ENCODE results near the gene PERP. TPM values are rescaled to one million over a fixed set of nuclear protein-coding genes. Genes with fewer than 3 reads are reported as not detected.

The PERP gene
- total RNA-seq (2021; ENCODE audit: unreplicated experiment) (85.9 TPM), Bru-seq, nascent RNA (percentile 90 among the genes with signal in this experiment), BruChase-seq, experiment 1, labeled RNA remaining after a 6-hour chase (percentile 96 among the genes with signal in this experiment), BruChase-seq, experiment 2, labeled RNA remaining after a 2-hour chase (percentile 90 among the genes with signal in this experiment)
- 41.4 and 43.8 TPM in 2 replicates for polyA plus RNA-seq (2012)
- long read RNA-seq, full-length matches to known transcripts: 472 of 578 reads
- long read RNA-seq, partial matches to known transcripts: 5 of 578 reads
- long read RNA-seq, other reads (novel, unspliced or antisense): 101 of 578 reads

DNA sequence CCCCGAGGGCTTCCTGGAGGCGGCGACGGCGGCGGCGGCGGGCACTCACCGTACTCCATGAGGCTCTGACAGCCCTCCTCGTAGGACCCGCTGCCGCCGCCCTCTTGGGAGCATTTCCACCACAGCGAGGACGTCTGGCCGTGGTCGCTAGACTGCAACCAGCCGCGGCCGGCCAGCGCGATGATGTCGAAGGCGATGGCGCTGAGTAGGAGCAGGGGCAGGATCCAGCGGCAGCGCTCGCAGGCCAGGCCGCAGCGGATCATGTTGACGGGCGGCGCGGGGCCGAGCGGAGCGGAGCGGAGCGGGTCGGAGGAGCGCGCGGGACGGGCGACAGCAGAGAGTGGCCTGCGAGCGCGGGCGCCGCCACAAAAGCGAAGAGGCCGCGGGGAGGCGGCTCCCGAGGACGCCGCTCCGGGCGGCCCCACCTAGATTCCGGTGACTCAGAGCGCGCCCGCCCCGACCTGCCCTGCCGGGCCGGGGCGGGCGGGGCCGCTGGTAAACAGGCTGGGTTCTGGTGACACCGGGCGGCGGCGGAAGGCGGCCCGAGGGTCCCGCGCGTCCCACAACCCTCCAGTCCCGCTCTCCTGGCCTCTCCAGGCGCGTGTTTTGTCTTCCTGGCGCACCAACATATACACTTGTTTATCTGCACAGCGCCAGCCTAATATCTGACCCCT lies at the start of gene PERP:
Gene PERP, minus strand, starts transcription at position 342 of the 674 bp plus-strand sequence. Its CDS starts 79 bp downstream, at position 263.
- TF ChIP-seq ZNF274 (IDR thresholded peaks at IDR 0.05; ENCODE audit: low read depth, low read length) (no peak), FOSL1 (IDR thresholded peaks at IDR 0.05; ENCODE audit: low read depth) (peak; percentile 62; the same call in 1 of the 2 replicates), EZH2 (IDR thresholded peaks at IDR 0.05) (no peak), CTCF (IDR thresholded peaks at IDR 0.05 in 2 of 3, conservative IDR thresholded peaks at IDR 0.05 in 1 of 3; ENCODE audit: borderline replicate concordance in 1 of 3, insufficient read depth in 1 of 3, low read depth in 2 of 3, low read length in 2 of 3) (no peak), MAX (IDR thresholded peaks at IDR 0.05) (peak; percentile 55), YY1 (IDR thresholded peaks at IDR 0.05; ENCODE audit: extremely low read depth, insufficient replicate concordance, low read depth, low read length) (peak; percentile 57), ZFX (IDR thresholded peaks at IDR 0.05) (peak; percentile 97), ZBTB33 (IDR thresholded peaks at IDR 0.05; ENCODE audit: extremely low read depth, insufficient replicate concordance, low read length) (peak; percentile 13), SIN3A (IDR thresholded peaks at IDR 0.05; ENCODE audit: low read depth) (peak; percentile 75), RAD21 (IDR thresholded peaks at IDR 0.05; ENCODE audit: low read depth) (peak; percentile 34), POLR2AphosphoS5 (IDR thresholded peaks at IDR 0.05; ENCODE audit: low read depth, low read length) (peak; percentile 93), TCF7L2 (IDR thresholded peaks at IDR 0.05; ENCODE audit: borderline replicate concordance, extremely low read depth, insufficient read depth, insufficient read length) (peak; percentile 66), POLR2A (IDR thresholded peaks at IDR 0.05; ENCODE audit: borderline replicate concordance, extremely low read depth, insufficient read depth, insufficient read length) (peak; percentile 78)
- Histone ChIP-seq H3K4me3 (replicated peaks in 1 of 2; ENCODE audit: low read depth in 1 of 2, low read length in 2 of 2) (peak within 1 kb of the TSS; percentile 75 to 78), H3K9ac (ENCODE audit: low read length) (peak within 1 kb of the TSS; percentile 80), H3K4me1 (ENCODE audit: control insufficient read depth in 1 of 2, insufficient read depth in 2 of 2, low read length in 2 of 2) (peaks cover 13 to 33% of the 10 kb centered on the region in 2 experiments), H3K27ac (ENCODE audit: low read depth, low read length) (peak within 1 kb of the TSS; percentile 92), H3K27me3 (ENCODE audit: insufficient read depth, low read length) (no peaks in the 10 kb centered on the region), H3K4me2 (ENCODE audit: low read length) (peak within 1 kb of the TSS; percentile 96), H3K9me2 (ENCODE audit: insufficient read depth) (no peaks in the 10 kb centered on the region), H3K9me3 (ENCODE audit: control insufficient read depth in 1 of 2, insufficient read depth in 1 of 2, low read depth in 1 of 2, low read length in 2 of 2) (no peaks in the 10 kb centered on the region), H4K20me1 (ENCODE audit: insufficient read depth) (no peaks in the 10 kb centered on the region), H3K79me2 (ENCODE audit: insufficient read depth, low read length) (peaks cover 35% of the 10 kb centered on the region), H2AFZ (ENCODE audit: low read depth, low read length, poor library complexity, severe bottlenecking) (peak within 1 kb of the TSS; percentile 89), H3K36me3 (ENCODE audit: control insufficient read depth in 1 of 2, insufficient read depth in 2 of 2, low read length in 2 of 2) (peaks cover 0 to 3% of the 10 kb centered on the region in 2 experiments; a peak in 1 of 4 replicates)
- ATAC-seq (peak; percentile 84), DNase-seq (ENCODE audit: low read depth, low spot score) (peak; percentile 57)
- POLR2A ChIA-PET: no interaction called here
- RAD21 ChIA-PET (ENCODE audit: low non-redundant PET in 1 of 2, low total read pairs in 2 of 2, uncharacterized antibody in 2 of 2, unreplicated experiment in 2 of 2): interaction anchor here in 1 of 2 experiments (1.8 kb wide), 1 partner anchor 100 kb away, joined by 6 read pairs; no protein-coding TSS in a partner anchor
- no TSS peak for BruUV-seq (replicated peaks)
- intact Hi-C loops (cut with micrococcal nuclease): loop anchor here (5.0 kb wide), 2 partner anchors 240 to 835 kb away; partner anchors contain the start of gene TNFAIP3
- CTCF ChIA-PET: interaction anchor here (2.4 to 2.8 kb wide), 2 partner anchors 100 to 104 kb away, joined by 11 to 102 read pairs; no protein-coding TSS in a partner anchor

Data from HCT116 (cell line).